ENCODE measurements around the gene ADGRG6.
"Not testable (repeated sequence)": the region's sequence is repeated elsewhere in the genome, so short reads cannot be mapped to it uniquely, and the experiment has no call there.

Gene ADGRG6

GRCh38 chr6:142301651-142302391, at the start of gene ADGRG6:
TSS of gene ADGRG6 (plus strand) at chr6:142302007. CDS start at chr6:142302330, 323 bp downstream.
- DNase-seq = no peak

DNA sequence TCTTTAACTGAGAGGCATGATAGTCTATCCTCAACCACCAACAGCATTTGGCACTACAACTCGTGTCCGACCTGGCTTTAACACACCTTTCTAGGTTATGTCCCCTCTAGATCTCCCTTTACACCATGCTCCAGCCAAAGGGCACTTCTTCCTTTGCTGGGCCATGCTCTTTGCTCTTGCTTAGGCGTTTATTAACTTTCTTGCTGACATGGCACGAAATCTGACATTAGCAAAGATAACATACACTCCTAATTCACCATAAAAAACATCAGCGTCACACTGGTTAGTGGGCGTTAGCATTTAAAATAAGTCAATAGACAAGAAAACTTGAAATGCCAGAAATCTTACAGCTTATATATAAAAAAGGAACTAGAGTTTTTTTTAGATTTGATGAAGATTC, 47.3 kb upstream of the ADGRG6 start:
- DNase-seq = no peak

DNA sequence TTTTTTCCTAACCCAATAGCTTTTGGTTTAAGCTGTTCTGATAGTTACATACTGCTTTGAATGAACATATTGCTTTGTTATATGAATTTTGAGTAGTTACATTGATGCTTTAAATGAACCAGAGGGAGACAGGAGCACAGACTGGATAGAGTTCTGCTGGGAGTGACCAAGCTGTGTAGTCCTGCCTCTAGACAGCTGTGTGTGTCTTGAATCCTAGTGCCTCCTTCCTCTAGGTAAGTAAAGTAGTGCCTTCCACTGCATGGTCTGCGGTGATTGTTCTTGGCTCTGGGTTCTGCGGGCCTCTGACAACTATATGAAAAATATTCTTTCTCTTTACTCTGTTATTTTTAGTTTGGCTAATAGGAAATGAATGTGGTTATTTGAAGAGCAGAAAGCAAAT, 46.0 kb upstream of the ADGRG6 start:
- no peak for DNase-seq

DNA sequence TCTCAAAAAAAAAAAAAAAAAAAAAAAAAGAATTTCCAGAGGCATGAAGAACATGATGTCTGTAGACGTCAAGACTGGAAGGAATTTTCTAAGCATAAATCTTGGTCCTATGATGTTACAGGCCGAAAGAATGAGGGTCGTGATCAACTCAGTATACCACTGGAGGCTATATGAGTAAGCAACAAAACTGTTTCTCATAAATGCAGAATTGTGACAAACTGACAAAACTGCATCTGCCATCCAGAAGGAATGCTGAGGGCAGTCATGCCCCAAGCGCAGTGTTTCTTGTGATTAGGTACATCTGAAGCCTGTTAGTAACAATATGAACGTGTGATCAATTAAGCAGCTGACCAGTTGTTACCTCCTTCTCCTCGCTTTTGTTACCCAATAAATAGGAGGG, 43.5 kb upstream of the ADGRG6 start:
- no peak for DNase-seq

GRCh38 chr6:142258757-142259156, 43.0 kb upstream of the ADGRG6 start:
- no peak for DNase-seq

DNA sequence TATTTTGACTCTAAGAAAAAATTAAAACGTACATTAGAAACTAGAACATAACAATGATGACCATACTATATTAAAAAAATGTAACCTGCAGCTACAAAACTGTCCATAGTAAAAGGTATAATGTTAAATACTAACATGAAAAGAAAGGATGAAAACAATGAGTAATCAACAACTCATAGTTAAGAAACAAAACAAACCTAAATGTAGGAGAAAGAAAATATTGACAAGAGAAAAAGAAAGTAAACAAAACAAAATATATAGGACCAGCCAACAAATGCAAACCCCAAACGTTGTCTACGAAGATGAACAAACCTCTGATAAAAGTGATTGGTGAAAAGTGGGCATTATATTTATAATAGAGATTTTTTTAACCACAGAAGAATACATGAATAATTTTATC, 41.1 kb upstream of the ADGRG6 start:
- DNase-seq = no peak

GRCh38 chr6:142262231-142262630, 39.6 kb upstream of the ADGRG6 start:
- DNase-seq = no peak

DNA sequence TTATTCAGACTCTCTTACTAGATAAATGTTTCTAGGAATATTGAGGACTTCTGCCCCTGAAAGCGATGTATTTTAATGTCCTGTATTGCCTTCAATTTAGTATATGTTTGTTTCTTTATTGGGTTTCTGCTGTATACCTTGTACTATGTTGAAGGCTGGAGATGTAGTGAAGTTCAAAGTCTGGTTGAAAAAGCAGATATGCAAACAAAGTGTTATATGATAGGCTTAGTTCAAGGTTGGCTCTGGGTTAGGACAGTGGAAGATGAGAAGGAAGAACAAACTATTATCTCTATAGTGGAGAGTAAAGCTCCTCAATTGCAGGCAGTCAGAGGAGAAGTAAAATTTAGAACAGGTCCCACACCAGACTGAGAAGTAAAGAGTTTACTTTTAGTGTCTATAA, 36.3 kb upstream of the ADGRG6 start:
- no peak for DNase-seq

GRCh38 chr6:142266060-142266459, 35.7 kb upstream of the ADGRG6 start:
- no peak for DNase-seq

DNA sequence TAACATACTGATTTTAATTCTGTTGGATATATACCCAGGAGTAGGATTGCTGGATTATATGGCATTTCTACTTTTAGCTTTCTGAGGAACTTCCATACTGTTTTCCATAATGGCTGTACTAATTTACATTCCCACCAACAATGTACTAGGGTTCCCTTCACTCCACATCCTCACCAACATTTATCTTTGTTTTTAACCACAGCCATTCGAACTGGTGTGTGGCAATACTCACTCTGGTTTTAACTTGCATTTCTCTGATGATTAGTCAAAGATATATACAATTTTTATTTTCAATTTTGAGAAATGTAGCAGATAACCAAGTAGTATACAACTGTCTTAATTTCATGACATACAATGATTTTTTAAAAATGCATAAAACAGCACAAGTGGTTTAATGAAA, 30.3 kb upstream of the ADGRG6 start:
- DNase-seq = no peak

DNA sequence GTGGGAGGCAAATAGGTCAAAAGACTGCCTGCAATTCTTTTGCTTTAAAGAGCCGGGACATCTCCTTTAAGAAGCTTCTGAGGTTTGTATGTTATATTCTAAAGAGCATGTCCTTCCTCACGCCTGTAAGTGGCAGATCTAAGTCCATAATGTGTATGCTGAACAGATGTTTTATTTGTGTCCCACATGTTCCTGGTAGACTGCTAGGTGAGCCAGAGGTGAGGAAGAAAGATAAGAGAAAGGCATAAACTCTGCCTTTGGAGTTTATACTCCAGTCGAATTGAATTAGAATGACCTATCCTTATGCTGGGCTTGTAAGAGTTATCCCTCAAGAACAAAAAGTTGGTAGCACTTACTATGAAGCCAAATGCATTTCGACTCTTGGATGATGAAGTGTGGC, 27.2 kb upstream of the ADGRG6 start:
- DNase-seq = no peak

- DNase-seq = no peak
These were observed 26.4 kb upstream of the ADGRG6 start for GRCh38 chr6:142275236-142276006.

GRCh38 chr6:142276256-142276655, 25.6 kb upstream of the ADGRG6 start:
- DNase-seq = no peak

GRCh38 chr6:142279350-142280180, 22.2 kb upstream of the ADGRG6 start:
- DNase-seq = no peak

- no peak for DNase-seq
These were observed 21.5 kb upstream of the ADGRG6 start for GRCh38 chr6:142280265-142280664.

GRCh38 chr6:142280927-142281326, 20.9 kb upstream of the ADGRG6 start:
- no peak for DNase-seq

- not testable (repeated sequence) for DNase-seq
These were observed 18.7 kb upstream of the ADGRG6 start for GRCh38 chr6:142283138-142283537.

DNA sequence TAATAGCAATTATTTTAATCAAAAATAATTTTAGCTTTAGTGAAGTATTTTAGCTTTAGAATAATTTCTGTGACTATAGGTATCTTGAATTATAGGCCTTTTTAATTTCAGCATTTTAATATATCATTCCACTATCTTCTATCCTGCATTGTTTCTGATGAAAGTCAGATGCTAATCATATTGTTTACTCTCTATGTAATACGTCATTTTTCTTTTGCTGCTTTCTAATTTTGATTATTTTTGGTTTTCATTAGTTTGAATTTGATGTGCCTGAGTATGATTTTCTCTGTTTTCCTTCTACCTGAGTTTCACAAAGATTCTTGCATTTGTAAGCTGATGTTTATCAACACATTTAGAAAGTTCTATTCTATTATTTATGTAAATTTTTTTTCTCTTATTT, 17.4 kb upstream of the ADGRG6 start:
- DNase-seq = no peak

- no peak for DNase-seq
These were observed 16.3 kb upstream of the ADGRG6 start for GRCh38 chr6:142285235-142286087.

GRCh38 chr6:142286088-142286409, 15.8 kb upstream of the ADGRG6 start:
- DNase-seq = no peak

DNA sequence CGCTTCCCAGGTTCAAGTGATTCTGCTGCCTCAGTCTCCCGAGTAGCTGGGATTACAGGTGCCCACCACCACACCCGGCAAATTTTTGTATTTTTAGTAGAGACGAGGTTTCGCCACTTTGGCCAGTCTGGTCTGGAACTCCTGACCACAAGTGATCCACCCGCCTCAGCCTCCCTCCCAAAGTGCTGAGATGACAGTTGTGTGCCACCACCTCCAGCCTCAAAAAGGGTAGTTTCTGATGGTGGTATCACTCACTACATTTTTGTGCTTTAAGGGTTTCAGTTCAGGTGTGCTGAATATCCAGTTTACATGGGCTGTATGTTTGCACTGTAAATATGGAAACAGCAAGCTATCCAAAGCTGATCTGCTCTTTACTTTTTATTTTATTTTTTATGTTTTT, 12.1 kb upstream of the ADGRG6 start:
- no peak for DNase-seq

GRCh38 chr6:142290851-142291250, 11.0 kb upstream of the ADGRG6 start:
- no peak for DNase-seq

- DNase-seq = no peak
These were observed 10.3 kb upstream of the ADGRG6 start for GRCh38 chr6:142291512-142291911.
